RPMI8226 (cell line): ENCODE measurements around the gene C7.
"Not testable (repeated sequence)": the region's sequence is repeated elsewhere in the genome, so short reads cannot be mapped to it uniquely, and the experiment has no call there.

ENCODE experiments used
- DNase-seq: peaks from one replicate; pipeline ENCODE4 v3.0.0-alpha.2; 2015

Gene C7

GRCh38 chr5:40995801-40996586 lies 86.7 kb downstream of the C7 start:
- no peak for DNase-seq

GRCh38 chr5:40999142-40999541 lies 89.8 kb downstream of the C7 start:
- no peak for DNase-seq

- DNase-seq: no peak
These were observed 90.7 kb downstream of the C7 start for GRCh38 chr5:40999966-41000365.

DNA sequence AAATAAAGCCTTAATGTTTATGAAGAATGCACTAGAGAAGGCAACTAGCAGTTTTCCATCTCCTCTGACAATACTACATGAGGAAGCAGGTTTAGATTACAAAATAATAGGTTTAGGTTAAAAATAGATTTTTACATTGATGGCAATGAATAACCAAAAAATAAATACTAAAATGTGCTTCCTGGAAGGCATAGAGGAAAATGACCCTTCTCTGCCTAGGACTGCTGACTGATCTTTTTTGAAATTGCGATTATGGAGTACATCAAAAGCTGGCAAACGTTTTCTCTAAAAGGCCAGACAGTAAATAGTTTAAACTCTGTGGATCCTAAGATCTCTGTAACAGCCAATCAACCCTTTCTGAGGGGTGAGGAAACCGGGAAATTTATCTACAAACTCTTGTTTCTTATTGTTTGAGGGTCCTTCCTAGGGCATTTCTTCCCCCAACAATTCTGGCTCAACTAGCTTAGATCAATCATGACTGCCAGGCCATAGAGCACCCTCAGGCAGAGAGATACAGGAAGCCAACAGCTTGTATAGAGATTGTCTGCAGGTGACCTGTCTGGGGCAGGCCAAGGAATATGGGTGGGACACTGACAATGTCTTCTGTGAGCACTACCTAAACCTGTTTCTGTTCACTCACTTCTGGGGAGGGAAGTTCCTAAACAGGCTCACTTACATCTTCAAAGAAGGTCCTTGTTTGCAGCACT lies 94.5 kb downstream of the C7 start:
- DNase-seq: no peak

- no peak for DNase-seq
These were observed 95.6 kb downstream of the C7 start for GRCh38 chr5:41004931-41005330.

GRCh38 chr5:41009232-41009631 lies 99.9 kb downstream of the C7 start:
- no peak for DNase-seq

GRCh38 chr5:41010572-41010971 lies 101.3 kb downstream of the C7 start:
- DNase-seq: no peak

- DNase-seq: no peak
These were observed 103.0 kb downstream of the C7 start for GRCh38 chr5:41012318-41012717.

- DNase-seq: not testable (repeated sequence)
These were observed 113.3 kb downstream of the C7 start for GRCh38 chr5:41022600-41022999.
